Endothelial cell (in vitro differentiated cells): Measurements from ENCODE around the gene ZSCAN5A. TPM values are rescaled to one million over a fixed set of nuclear protein-coding genes. Genes with fewer than 3 reads are reported as not detected.
"Not testable (repeated sequence)": the region's sequence is repeated elsewhere in the genome, so short reads cannot be mapped to it uniquely, and the experiment has no call there.

Source experiments
- DNase-seq: peaks from one replicate; pipeline ENCODE4 v3.0.0; 2021; ENCODE audit warnings: low spot score
- H3K27ac Mint-ChIP-seq: one replicate; pipeline ENCODE4 v1.8.0; 2021; ENCODE audit warnings: mixed read lengths, inconsistent platforms; ENCODE audit not compliant: unreplicated experiment
- H3K27me3 Mint-ChIP-seq: one replicate; pipeline ENCODE4 v1.8.0; 2021; ENCODE audit warnings: mild to moderate bottlenecking, moderate library complexity, mixed read lengths, inconsistent platforms; ENCODE audit not compliant: unreplicated experiment
- H3K36me3 Mint-ChIP-seq: one replicate; pipeline ENCODE4 v1.8.0; 2021; ENCODE audit warnings: mild to moderate bottlenecking, low read depth, mixed read lengths, inconsistent platforms; ENCODE audit not compliant: unreplicated experiment
- H3K4me1 Mint-ChIP-seq: one replicate; pipeline ENCODE4 v1.8.0; 2021; ENCODE audit warnings: mild to moderate bottlenecking, mixed read lengths, inconsistent platforms; ENCODE audit not compliant: unreplicated experiment
- H3K4me3 Mint-ChIP-seq: one replicate; pipeline ENCODE4 v1.8.0; 2021; ENCODE audit warnings: mild to moderate bottlenecking, mixed read lengths, inconsistent platforms; ENCODE audit not compliant: unreplicated experiment
- H3K9me3 Mint-ChIP-seq: one replicate; pipeline ENCODE4 v1.8.0; 2021; ENCODE audit warnings: mixed read lengths, inconsistent platforms; ENCODE audit not compliant: unreplicated experiment
- CTCF ChIP-seq: fragments of 200-600 bp; sonication (generic); IDR thresholded peaks from one replicate; pipeline ENCODE4 v1.5.0; 2021; ENCODE audit warnings: antibody characterized with exemption; ENCODE audit not compliant: unreplicated experiment
- total RNA-seq: library from RNA; stranded (reverse); fragmentation: NEBNext Ultra II Directional; extraction: Animal tissue kit (Norgen Biotek cat#: 25700); gene quantifications from one replicate; pipeline ENCODE4 v1.2.1, GENCODE V29; 2021; ENCODE audit not compliant: unreplicated experiment

The ZSCAN5A gene
- total RNA-seq, 1 donor from 2014 or later: 10.4 TPM

DNA sequence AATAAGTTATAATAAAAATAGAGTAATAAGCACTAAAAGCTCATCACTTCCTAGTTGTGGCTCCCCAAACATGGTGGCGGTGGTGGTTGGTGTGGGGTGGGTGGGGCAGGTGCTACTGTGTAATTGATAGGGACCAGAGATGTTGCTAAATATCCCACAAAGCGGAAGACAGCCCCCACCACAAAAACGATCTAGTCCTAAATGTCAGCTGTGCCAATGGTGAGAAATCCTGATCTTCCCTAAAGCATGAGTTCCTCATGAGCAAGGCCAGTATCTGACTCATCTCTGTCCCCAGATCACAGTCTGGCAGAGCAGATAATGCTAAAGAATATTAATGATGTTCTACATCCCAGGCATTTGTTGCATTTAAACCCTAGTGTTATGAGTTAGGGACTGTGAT lies 44.0 kb downstream of the ZSCAN5A start:
- Mint-ChIP-seq H3K27me3 (peaks cover 2% of the 10 kb centered on the region), H3K27ac (no peak overlapping the region), H3K36me3 (peaks cover 4% of the 10 kb centered on the region), H3K4me3 (no peak overlapping the region), H3K4me1 (peaks cover 11% of the 10 kb centered on the region), H3K9me3 (no peaks in the 10 kb centered on the region)
- DNase-seq: no peak
- TF ChIP-seq CTCF: no peak

- peaks cover 2% of the 10 kb centered on the region for H3K27me3 Mint-ChIP-seq
- H3K27ac Mint-ChIP-seq: no peak overlapping the region
- peaks cover 7% of the 10 kb centered on the region for H3K4me1 Mint-ChIP-seq
- TF ChIP-seq CTCF: no peak
- H3K36me3 Mint-ChIP-seq: peaks cover 4% of the 10 kb centered on the region
- no peak for DNase-seq
- H3K4me3 Mint-ChIP-seq: peak overlapping the region; percentile 21
- no peaks in the 10 kb centered on the region for H3K9me3 Mint-ChIP-seq
Measured at GRCh38 chr19:56269348-56269747, 45.3 kb downstream of the ZSCAN5A start.

DNA sequence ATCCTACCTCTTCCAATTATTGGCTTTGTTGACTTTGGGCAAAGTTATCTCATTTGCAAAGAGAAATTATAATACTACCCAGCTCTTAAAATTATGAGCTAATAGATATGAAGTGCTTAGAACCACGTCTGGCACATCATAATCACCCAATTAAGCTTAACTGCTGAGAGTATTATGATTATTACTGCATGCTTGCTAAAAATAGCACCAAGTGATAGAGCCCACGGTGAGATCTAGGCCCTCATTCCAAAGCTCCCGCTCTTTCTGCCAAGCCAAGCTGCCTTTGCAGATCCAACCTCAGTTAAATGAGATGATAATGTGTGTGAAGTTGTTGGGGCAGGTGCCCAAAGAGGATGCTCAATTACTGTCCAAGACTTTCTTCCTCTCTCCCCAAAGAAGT lies 48.6 kb downstream of the ZSCAN5A start:
- H3K4me1 Mint-ChIP-seq: no peaks in the 10 kb centered on the region
- H3K4me3 Mint-ChIP-seq: no peak overlapping the region
- peaks cover 2% of the 10 kb centered on the region for H3K27me3 Mint-ChIP-seq
- H3K9me3 Mint-ChIP-seq: no peaks in the 10 kb centered on the region
- DNase-seq: no peak
- TF ChIP-seq CTCF: no peak
- H3K27ac Mint-ChIP-seq: no peak overlapping the region
- no peaks in the 10 kb centered on the region for H3K36me3 Mint-ChIP-seq

DNA sequence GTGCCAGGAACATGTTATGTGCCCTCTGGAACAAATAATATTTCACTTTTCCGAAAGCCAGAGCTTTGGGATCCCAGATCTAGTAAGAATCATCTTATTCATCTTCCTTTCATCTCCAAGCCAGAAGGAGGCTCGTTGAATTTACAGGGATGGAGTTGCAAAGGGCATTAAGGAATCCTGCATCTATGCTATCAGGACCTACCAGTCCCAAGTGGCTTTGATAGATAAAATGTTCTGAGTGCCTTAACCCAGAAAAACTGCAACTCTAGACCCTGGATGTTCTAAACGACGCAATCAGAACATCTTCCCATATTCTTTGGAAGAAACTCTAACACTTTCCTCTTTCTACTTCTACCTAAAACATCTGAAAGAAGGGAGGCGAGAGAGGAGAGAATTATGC lies 51.3 kb downstream of the ZSCAN5A start:
- Mint-ChIP-seq H3K4me1 (no peaks in the 10 kb centered on the region), H3K9me3 (no peaks in the 10 kb centered on the region), H3K4me3 (no peak overlapping the region), H3K36me3 (peaks cover 2% of the 10 kb centered on the region), H3K27ac (no peak overlapping the region), H3K27me3 (peaks cover 2% of the 10 kb centered on the region)
- TF ChIP-seq CTCF: no peak
- no peak for DNase-seq

DNA sequence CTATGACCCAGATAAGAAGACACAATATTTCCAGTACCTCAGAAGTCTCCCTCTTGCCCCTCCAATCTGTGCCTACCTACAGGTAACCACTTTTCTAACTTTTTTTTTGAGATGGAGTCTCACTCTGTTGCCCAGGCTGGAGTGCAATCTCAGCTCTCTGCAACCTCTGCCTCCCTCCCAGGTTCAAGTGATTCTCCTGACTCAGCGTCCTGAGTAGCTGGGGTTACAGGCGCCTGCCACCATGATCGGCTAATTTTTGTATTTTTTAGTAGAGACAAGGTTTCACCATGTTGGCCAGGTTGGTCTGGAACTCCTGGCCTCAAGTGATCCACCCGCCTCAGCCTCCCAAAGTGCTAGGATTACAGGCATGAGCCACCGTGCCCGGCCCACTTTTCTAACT lies 52.7 kb downstream of the ZSCAN5A start:
- H3K9me3 Mint-ChIP-seq, H3K27ac Mint-ChIP-seq, H3K4me1 Mint-ChIP-seq, H3K4me3 Mint-ChIP-seq, H3K27me3 Mint-ChIP-seq, H3K36me3 Mint-ChIP-seq, DNase-seq: not testable (repeated sequence)

DNA sequence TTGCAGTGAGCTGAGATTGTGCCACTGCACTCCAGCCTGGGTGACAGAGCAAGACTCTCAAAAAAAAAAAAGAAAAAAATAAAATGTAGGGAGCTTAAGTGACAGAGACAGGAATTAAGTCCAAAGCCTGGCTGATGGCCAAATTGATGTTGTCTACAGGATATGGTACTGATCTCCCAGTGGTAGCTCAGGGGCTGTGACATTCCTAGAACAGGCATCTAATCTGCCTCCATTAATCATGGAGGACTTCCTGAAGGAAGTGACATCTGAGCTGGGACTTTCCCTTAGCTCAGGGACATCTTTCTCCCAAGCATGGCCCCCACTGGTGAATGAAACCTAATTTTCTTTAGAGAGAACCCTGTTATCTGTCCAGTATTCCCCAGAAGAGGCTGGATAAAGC lies 53.5 kb downstream of the ZSCAN5A start:
- DNase-seq: no peak
- Mint-ChIP-seq H3K4me3 (no peak overlapping the region), H3K36me3 (peaks cover 3% of the 10 kb centered on the region), H3K27ac (no peak overlapping the region), H3K4me1 (no peaks in the 10 kb centered on the region), H3K27me3 (peaks cover 2% of the 10 kb centered on the region), H3K9me3 (no peaks in the 10 kb centered on the region)
- no peak for TF ChIP-seq CTCF
